ENCODE data around the gene MTRF1.

The MTRF1 gene

DNA sequence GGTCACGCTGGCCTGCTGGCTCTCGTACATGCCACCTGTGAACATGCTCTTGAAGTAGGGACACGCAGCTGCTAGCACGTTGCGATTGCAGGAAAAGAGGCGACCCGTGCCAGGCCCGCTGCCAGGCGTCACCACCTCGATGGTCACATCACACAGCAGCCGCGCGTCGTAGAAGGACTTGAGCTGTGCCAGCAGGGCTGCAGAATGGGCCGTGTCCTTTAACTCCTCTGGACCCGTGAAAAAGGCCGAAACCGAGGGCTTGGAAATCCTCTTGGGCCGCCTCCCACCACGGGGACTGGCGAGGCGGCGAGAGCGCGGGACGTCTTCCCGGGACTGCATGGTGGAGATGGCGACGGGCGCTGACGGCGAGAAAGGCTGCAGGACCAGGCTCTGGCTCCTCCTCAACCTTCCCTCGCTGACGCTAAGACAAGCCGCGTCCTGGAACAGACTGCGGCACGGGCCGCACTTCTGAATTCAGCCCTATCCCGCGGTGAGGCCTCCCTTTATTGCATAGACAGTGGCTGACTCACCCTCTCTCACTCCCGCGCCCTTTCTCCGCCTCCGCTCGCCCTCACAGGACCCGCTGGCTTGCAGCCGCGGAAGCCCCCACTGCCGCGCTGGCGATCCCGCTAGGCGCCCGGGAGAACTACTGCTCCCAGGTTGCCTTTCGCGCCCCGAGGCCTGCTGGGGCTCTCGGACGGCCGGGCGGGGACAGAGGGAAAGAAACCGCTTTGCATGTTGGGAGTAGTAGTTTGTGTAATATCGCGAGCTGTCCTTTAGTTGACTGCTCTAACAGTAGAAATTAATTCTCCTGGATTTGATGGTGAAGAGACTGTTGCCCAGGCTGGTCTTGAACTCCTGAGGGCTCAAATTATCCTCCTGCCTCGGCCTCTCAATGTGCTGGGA, 69.2 kb downstream of the MTRF1 start, which contains the start of gene KBTBD7:
TSS of gene KBTBD7 (minus strand) at position 651 of the 906 bp plus-strand sequence. CDS start at position 339, 312 bp downstream.
- TF ChIP-seq, protein P1, sequence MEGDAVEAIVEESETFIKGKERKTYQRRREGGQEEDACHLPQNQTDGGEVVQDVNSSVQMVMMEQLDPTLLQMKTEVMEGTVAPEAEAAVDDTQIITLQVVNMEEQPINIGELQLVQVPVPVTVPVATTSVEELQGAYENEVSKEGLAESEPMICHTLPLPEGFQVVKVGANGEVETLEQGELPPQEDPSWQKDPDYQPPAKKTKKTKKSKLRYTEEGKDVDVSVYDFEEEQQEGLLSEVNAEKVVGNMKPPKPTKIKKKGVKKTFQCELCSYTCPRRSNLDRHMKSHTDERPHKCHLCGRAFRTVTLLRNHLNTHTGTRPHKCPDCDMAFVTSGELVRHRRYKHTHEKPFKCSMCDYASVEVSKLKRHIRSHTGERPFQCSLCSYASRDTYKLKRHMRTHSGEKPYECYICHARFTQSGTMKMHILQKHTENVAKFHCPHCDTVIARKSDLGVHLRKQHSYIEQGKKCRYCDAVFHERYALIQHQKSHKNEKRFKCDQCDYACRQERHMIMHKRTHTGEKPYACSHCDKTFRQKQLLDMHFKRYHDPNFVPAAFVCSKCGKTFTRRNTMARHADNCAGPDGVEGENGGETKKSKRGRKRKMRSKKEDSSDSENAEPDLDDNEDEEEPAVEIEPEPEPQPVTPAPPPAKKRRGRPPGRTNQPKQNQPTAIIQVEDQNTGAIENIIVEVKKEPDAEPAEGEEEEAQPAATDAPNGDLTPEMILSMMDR (IDR thresholded peaks at IDR 0.05; ENCODE audit: insufficient read depth, missing control alignments) = no peak
- DNase-seq (ENCODE audit: insufficient read length, low spot score) (peak; percentile 47), FAIRE-seq (no peak)

DNA sequence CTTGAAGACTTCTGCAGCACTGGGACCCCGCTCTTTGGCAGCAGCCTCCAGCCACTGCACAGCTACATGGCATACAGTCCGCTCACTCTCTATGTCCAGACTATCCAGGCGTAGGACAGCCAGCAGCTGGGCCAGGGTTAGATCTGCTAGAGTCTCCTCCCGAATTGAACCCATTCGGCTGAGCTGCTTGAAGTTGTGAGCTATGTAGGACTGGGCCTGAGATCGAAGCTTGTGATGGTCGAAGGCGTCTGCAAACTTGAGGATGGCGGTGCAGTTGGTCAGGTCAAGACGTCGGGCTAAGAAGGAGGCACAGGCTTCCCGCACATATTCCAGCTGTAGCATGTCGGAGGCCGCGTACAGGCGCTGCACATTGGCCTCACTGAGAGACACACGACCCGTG, 69.9 kb downstream of the MTRF1 start:
- DNase-seq (ENCODE audit: insufficient read length, low spot score) = no peak
- FAIRE-seq = no peak

DNA sequence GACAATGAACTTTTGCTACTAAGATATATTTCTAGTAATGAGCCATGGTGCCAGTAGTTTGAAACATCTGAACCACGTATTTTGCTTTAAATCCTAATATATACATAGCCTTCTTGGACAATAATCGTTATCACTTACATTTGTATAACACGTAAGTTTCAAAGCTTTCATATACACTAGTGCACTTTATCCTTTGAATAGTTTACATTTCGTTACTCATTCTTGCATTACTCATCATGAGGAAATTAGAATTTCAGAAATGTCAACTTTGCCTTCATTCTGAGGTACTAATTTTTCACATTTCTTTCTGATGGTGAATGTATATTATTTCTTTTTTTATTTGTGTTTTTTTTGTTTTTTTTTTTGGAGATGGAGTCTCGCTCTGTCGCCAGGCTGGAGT, 74.8 kb downstream of the MTRF1 start:
- no peak for FAIRE-seq
- TF ChIP-seq, protein P1 (IDR thresholded peaks at IDR 0.05; ENCODE audit: insufficient read depth, missing control alignments) = no peak
- no peak for DNase-seq (ENCODE audit: insufficient read length, low spot score)

More for the DNA sequence above, 69.9 kb downstream of the MTRF1 start:
- TF ChIP-seq, protein P1 (IDR thresholded peaks at IDR 0.05; ENCODE audit: insufficient read depth, missing control alignments) = no peak

DNA sequence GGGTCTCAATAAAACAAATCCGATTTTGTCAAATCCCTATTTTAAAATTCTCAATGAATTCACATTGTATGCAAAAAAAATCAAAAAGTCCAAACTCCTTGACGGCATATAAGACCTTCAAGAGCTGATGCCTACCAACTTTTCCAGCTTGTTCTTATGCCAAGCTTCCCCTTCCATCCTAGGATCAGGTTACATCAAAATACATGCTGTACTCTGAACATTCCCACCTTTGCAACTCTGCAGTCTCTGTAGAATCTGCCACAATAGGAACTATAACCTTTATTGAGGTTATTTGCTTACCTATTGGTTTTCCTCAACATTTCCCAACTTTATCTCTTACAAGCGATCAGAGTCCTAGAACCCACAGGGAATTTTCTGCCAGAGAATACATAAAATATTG, 76.9 kb downstream of the MTRF1 start:
- TF ChIP-seq, protein P1 (IDR thresholded peaks at IDR 0.05; ENCODE audit: insufficient read depth, missing control alignments) = no peak
- no peak for DNase-seq (ENCODE audit: insufficient read length, low spot score)
- FAIRE-seq = no peak

DNA sequence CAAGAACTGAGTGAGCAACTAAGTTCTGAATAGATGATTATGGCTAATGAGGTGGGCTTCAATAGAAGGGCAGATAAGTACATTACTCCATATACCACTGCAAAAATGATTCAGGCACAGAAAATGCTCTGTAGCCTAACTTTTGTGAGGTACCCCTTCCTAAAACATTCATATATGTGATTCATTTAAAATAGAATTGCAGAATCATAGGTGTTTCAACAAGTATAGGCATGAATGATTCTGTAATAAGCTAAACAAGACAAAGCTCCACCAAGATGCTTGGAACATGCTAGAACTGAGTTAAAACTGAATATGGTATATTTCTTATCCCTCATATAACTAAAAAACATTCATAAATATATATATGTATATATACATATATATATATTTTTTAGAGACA, 81.1 kb downstream of the MTRF1 start:
- TF ChIP-seq, protein P1 (IDR thresholded peaks at IDR 0.05; ENCODE audit: insufficient read depth, missing control alignments) = no peak
- DNase-seq (ENCODE audit: insufficient read length, low spot score) = no peak
- FAIRE-seq = no peak

DNA sequence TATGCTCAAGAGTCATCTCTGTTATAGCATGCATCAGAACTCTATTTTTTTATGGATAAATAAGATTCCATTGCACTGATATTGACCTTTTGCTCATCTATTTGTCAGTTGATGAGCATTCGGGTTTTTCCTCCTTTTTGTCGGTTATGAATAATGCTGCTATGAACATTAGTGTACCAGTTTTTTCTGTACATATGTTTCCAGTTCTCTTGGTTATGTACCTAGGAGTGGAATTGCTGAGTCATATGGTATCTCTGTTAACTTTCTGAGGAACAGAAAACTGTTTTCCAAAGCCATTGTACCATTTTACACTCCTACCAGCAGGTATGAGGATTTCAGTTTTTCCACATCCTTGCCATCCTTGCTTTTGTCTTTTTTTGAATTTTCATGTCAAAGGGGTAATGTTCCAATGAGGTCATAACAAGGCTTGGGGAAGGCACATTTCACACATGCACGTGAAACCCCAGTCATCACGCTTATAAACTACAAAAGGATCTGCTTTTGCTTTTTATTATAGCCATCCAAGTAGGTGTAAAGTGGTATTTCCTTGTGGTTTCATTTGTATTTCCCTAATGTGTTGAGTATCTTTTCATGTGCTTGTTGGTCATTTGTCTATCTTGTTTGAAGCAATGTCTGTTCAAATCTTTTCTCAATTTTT, 83.7 kb downstream of the MTRF1 start:
- TF ChIP-seq, protein P1 (IDR thresholded peaks at IDR 0.05; ENCODE audit: insufficient read depth, missing control alignments) = no peak
- FAIRE-seq = no peak
- DNase-seq (ENCODE audit: insufficient read length, low spot score) = no peak

Measured in D721Med (cell line).